ENCODE data around the gene DEFB125. TPM values are rescaled to one million over a fixed set of nuclear protein-coding genes. Genes with fewer than 3 reads are reported as not detected.

Gene DEFB125, protein sequence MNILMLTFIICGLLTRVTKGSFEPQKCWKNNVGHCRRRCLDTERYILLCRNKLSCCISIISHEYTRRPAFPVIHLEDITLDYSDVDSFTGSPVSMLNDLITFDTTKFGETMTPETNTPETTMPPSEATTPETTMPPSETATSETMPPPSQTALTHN
- total RNA-seq = not detected in 2 replicates

DNA sequence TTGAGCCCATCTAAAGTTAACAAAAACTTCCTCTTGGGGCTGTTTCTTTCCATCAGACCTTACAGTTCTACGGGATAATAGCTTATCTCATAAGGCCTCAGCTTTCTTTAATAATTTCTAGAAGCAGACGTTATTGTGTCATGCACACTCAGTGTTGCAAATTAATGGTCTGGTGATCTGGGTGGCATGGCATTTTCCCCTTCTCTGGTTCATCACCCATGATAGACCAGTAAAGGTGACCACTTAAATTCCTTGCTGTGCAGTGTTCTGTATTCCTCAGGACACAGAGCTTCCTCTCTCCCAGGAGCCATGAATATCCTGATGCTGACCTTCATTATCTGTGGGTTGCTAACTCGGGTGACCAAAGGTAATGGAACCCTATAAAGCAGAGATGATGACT lies at the start of gene DEFB125:
Gene DEFB125 (plus strand): TSS at position 272 of the 400 bp plus-strand sequence. CDS start 38 bp downstream, at position 310.
- TF ChIP-seq, protein P1, sequence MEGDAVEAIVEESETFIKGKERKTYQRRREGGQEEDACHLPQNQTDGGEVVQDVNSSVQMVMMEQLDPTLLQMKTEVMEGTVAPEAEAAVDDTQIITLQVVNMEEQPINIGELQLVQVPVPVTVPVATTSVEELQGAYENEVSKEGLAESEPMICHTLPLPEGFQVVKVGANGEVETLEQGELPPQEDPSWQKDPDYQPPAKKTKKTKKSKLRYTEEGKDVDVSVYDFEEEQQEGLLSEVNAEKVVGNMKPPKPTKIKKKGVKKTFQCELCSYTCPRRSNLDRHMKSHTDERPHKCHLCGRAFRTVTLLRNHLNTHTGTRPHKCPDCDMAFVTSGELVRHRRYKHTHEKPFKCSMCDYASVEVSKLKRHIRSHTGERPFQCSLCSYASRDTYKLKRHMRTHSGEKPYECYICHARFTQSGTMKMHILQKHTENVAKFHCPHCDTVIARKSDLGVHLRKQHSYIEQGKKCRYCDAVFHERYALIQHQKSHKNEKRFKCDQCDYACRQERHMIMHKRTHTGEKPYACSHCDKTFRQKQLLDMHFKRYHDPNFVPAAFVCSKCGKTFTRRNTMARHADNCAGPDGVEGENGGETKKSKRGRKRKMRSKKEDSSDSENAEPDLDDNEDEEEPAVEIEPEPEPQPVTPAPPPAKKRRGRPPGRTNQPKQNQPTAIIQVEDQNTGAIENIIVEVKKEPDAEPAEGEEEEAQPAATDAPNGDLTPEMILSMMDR (IDR thresholded peaks at IDR 0.05) = no peak
- ATAC-seq (ENCODE audit: low read depth) (no peak), DNase-seq (no peak)
- intact Hi-C loops (cut with micrococcal nuclease) = no loop called here
- Mint-ChIP-seq H3K27me3 (peaks cover 27% of the 10 kb centered on the region), H3K9me3 (peaks cover 7% of the 10 kb centered on the region), H3K36me3 (ENCODE audit: low read depth) (no peaks in the 10 kb centered on the region), H3K27ac (no peak within 1 kb of the TSS), H3K4me1 (no peaks in the 10 kb centered on the region), H3K4me3 (no peak within 1 kb of the TSS)
- POLR2A ChIA-PET = no interaction called here
- CTCF ChIA-PET = no interaction called here

DNA sequence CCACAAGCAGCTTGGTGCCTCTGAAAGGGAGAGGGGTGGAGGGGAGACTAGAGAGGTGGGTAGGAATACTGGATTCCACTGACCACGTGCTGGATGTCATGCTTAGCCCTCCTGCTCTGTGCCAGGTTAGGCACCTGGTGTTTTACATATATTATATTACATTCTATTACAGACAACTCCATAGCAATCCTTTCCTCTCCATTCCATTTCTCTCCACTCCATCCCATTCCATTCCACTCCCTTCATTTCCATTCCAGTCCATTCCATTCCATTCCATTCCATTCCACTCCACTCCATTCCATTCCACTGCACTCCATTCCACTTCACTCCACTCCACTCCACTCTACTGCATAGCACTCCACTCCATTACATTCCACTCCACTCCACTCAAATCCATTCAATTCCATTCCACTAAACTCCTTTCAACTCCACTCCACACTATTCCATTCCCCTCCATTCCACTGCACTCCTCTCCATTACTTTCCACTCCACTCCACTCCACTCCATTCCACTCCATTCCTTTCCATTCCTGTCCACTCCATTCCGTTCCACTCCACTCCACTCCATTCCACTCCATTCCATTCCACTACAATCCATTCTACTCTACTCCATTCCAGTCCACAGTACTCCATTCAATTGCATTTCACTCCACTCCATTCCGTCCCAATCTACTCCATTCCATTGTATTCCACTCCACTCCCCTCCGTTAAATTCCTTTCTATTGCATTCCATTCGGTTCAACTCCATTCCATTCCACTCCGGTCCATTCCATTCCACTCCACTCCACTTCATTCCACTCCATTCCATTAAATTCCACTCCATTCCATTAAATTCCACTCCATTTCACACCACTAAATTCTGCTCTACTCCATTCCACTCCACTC lies 27.2 kb upstream of the DEFB125 start:
- Mint-ChIP-seq H3K4me3 (no peak overlapping the region), H3K36me3 (ENCODE audit: low read depth) (no peaks in the 10 kb centered on the region), H3K27me3 (no peaks in the 10 kb centered on the region), H3K27ac (no peak overlapping the region), H3K4me1 (no peaks in the 10 kb centered on the region), H3K9me3 (no peaks in the 10 kb centered on the region)
- intact Hi-C loops (cut with micrococcal nuclease) = no loop called here
- ChIA-PET POLR2A (no interaction called here), CTCF (no interaction called here)
- DNase-seq (no peak), ATAC-seq (ENCODE audit: low read depth) (no peak)
- TF ChIP-seq, protein P1 (IDR thresholded peaks at IDR 0.05) = no peak

DNA sequence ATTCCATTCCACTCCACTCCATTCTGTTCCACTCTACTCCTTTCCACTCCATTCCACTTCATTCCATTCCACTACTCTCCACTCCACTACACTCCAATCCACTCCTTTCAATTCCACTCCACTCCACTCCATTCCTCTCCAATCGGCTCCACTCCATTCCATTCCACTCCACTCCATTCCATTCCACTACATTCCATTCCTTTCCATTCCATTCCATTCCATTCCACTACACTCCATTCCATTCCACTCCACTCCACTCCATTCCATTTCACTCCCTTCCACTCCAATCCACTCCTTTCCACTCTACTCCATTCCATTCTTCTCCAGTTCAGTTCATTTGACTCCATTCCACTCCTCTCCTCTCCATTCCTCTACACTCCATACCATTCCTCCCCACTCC lies 26.2 kb upstream of the DEFB125 start:
- intact Hi-C loops (cut with micrococcal nuclease) = no loop called here
- H3K9me3 Mint-ChIP-seq = no peaks in the 10 kb centered on the region
- H3K4me3 Mint-ChIP-seq = no peak overlapping the region
- no peak for DNase-seq
- POLR2A ChIA-PET = no interaction called here
- no peak for ATAC-seq (ENCODE audit: low read depth)
- H3K27me3 Mint-ChIP-seq = no peaks in the 10 kb centered on the region
- no peaks in the 10 kb centered on the region for H3K4me1 Mint-ChIP-seq
- H3K36me3 Mint-ChIP-seq (ENCODE audit: low read depth) = no peaks in the 10 kb centered on the region
- H3K27ac Mint-ChIP-seq = no peak overlapping the region
- TF ChIP-seq, protein P1 (IDR thresholded peaks at IDR 0.05) = no peak
- CTCF ChIA-PET = no interaction called here

DNA sequence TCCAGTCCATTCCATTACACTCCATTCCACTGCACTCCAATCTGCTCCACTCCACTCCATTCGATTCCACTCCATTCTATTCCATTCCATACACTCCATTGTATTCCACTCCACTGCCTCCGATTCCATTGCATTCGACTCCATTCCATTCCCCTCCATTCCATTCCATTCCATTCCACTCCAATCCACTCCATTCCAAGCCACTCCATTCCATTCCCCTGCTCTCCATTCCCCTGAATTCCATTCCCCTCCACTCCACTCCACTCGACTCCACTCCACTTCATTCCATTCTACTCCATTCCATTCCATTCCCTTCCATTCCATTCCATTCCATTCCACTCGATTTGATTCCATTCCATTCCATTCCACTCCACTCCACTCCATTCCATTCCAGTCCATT lies 25.7 kb upstream of the DEFB125 start:
- H3K27ac Mint-ChIP-seq = no peak overlapping the region
- TF ChIP-seq, protein P1 (IDR thresholded peaks at IDR 0.05) = no peak
- H3K36me3 Mint-ChIP-seq (ENCODE audit: low read depth) = no peaks in the 10 kb centered on the region
- intact Hi-C loops (cut with micrococcal nuclease) = no loop called here
- DNase-seq = no peak
- H3K9me3 Mint-ChIP-seq = no peaks in the 10 kb centered on the region
- CTCF ChIA-PET = no interaction called here
- no peaks in the 10 kb centered on the region for H3K27me3 Mint-ChIP-seq
- POLR2A ChIA-PET = no interaction called here
- H3K4me3 Mint-ChIP-seq = no peak overlapping the region
- H3K4me1 Mint-ChIP-seq = no peaks in the 10 kb centered on the region
- ATAC-seq (ENCODE audit: low read depth) = no peak

DNA sequence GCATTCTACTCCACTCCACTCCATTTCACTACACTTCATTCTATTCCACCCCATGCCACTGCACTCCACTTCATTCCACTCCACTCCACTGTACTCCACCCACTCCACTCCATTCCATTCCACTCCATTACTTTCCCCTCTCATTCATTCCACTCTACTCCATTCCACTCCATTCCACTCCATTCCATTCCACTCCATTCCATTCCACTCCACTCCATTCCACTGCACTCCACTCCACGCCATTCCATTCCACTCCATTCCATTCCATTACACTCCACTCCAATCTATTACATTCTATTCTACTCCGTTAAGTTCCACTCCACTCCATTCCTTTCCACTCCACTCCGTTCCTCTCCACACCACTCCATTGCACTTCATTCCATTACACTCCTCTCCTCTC lies 25.0 kb upstream of the DEFB125 start:
- no peaks in the 10 kb centered on the region for H3K36me3 Mint-ChIP-seq (ENCODE audit: low read depth)
- DNase-seq (no peak), ATAC-seq (ENCODE audit: low read depth) (no peak)
- H3K27ac Mint-ChIP-seq = no peak overlapping the region
- H3K4me1 Mint-ChIP-seq = no peaks in the 10 kb centered on the region
- H3K4me3 Mint-ChIP-seq = no peak overlapping the region
- CTCF ChIA-PET = no interaction called here
- no peaks in the 10 kb centered on the region for H3K9me3 Mint-ChIP-seq
- POLR2A ChIA-PET = no interaction called here
- TF ChIP-seq, protein P1 (IDR thresholded peaks at IDR 0.05) = no peak
- no peaks in the 10 kb centered on the region for H3K27me3 Mint-ChIP-seq
- intact Hi-C loops (cut with micrococcal nuclease) = no loop called here

Measured in activated B cell treated with CpG ODN at 0.5 μM for 24 hours (primary cell).